Astrocyte (in vitro differentiated cells and primary cell): ENCODE measurements around the gene ARIH2.

Experiments used
- CTCF ChIP-seq: IDR thresholded peaks from 2 replicates; pipeline ENCODE4 v1.5.1; 2011; ENCODE audit warnings: low read depth, mild to moderate bottlenecking, inconsistent platforms, low read length, moderate library complexity; ENCODE audit not compliant: insufficient read depth
- EZH2 ChIP-seq: IDR thresholded peaks from 2 replicates; pipeline ENCODE4 v1.6.1; 2012; ENCODE audit warnings: mild to moderate bottlenecking, low read length, inconsistent platforms; ENCODE audit not compliant: insufficient read depth

- TF ChIP-seq EZH2: no peak
- no peak for TF ChIP-seq CTCF
Measured at GRCh38 chr3:49001155-49001554, 82.5 kb downstream of the ARIH2 start.
